Hepatocyte (in vitro differentiated cells): ENCODE data around the gene AUTS2.

Experiments used
- EZH2 ChIP-seq: fragments of 200-600 bp; sonication (generic); IDR thresholded peaks from 2 replicates; pipeline ENCODE4 v1.6.1; 2016; ENCODE audit warnings: antibody characterized with exemption, mild to moderate bottlenecking, borderline replicate concordance
- EZH2phosphoT487 ChIP-seq: fragments of 200-600 bp; sonication (generic); IDR thresholded peaks from one replicate; pipeline ENCODE4 v1.6.1; 2018; ENCODE audit warnings: antibody characterized with exemption, mild to moderate bottlenecking, low read depth, moderate library complexity; ENCODE audit not compliant: unreplicated experiment, severe bottlenecking
- TF ChIP-seq, protein P1 (sequence below): fragments of 200-600 bp; sonication (generic); IDR thresholded peaks from 2 replicates; pipeline ENCODE4 v1.5.1; 2016; ENCODE audit warnings: antibody characterized with exemption, mild to moderate bottlenecking; ENCODE audit not compliant: poor library complexity

DNA sequence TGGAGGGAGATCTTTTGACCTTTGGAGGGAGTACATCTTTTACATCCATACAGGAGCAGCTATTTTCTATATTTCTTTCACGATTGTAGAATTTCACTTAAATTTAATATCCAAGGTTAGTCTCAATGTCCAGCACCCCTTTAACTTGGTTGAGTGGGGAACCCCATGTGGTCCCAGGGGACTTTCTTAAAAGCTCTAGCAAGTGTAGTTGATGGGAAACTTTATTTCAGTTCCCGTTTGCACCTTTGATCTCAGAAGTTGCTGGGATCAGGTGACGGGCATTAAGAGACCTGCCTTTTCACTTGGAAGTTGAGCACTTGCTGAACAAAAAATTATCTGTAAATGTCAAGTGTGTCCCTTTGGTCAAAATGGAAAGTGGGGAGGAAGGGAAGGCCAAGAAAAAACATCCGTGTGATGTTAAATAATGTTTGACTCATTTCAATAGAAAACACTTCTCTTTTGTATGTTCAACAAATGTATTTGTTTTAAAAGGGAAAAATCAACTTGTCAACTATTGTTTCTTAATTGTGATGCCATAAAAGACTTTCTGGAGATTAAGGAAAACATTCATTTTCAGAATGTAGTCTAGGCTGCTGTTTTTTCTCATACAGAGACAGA is 1163.5 kb downstream of the AUTS2 start:
- TF ChIP-seq EZH2phosphoT487 (no peak), EZH2 (no peak)
- TF ChIP-seq, protein P1, sequence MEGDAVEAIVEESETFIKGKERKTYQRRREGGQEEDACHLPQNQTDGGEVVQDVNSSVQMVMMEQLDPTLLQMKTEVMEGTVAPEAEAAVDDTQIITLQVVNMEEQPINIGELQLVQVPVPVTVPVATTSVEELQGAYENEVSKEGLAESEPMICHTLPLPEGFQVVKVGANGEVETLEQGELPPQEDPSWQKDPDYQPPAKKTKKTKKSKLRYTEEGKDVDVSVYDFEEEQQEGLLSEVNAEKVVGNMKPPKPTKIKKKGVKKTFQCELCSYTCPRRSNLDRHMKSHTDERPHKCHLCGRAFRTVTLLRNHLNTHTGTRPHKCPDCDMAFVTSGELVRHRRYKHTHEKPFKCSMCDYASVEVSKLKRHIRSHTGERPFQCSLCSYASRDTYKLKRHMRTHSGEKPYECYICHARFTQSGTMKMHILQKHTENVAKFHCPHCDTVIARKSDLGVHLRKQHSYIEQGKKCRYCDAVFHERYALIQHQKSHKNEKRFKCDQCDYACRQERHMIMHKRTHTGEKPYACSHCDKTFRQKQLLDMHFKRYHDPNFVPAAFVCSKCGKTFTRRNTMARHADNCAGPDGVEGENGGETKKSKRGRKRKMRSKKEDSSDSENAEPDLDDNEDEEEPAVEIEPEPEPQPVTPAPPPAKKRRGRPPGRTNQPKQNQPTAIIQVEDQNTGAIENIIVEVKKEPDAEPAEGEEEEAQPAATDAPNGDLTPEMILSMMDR, result no peak
